GM12878 (cell line): ENCODE results near the gene MALT1. TPM values are rescaled to one million over a fixed set of nuclear protein-coding genes. Genes with fewer than 3 reads are reported as not detected.

Source experiments
- ATAC-seq: fragments of 200-7000 bp; cut with Tn5 transposase; 3 replicates; pipeline ENCODE4 v1.9.1; 2020; ENCODE audit warnings: mild to moderate bottlenecking, moderate library complexity
- BruUV-seq: library from RNA; stranded (reverse); fragments of 400-500 nt; replicated peaks from 2 replicates; lab custom pipeline; 2021; lab: Mats Ljungman, UMichigan
- CTCF ChIA-PET: fragments of 300-600 bp; sonication (Branson Sonifier 250); formaldehyde crosslinking; extraction: SDS; loops from one replicate; lab custom pipeline; 2021; ENCODE audit warnings: inconsistent platforms; lab: Yijun Ruan, JAX
- POLR2A ChIA-PET: fragments of 350-600 bp; formaldehyde crosslinking; extraction: SDS; loops from one replicate; lab custom pipeline; 2021; ENCODE audit warnings: inconsistent platforms; lab: Charles Lee
- RAD21 ChIA-PET: fragments of 300-600 bp; sonication (Branson Sonifier 250); formaldehyde crosslinking; loops from one replicate; lab custom pipeline; 2023; ENCODE audit warnings: antibody characterized with exemption; ENCODE audit not compliant: unreplicated experiment; lab: Charles Lee
- SMC1A ChIA-PET: fragments of 300-600 bp; sonication (Branson Sonifier 250); formaldehyde crosslinking; loops from one replicate; lab custom pipeline; 2023; ENCODE audit not compliant: unreplicated experiment, uncharacterized antibody; lab: Charles Lee
- DNase-seq: peaks from one replicate; pipeline ENCODE4 v3.0.0-alpha.2; 2011; ENCODE audit warnings: low read depth, low spot score
- FAIRE-seq: peaks from 3 replicates; lab custom pipeline; 2011; peaks lifted over from hg19 to GRCh38; lab: Jason Lieb, UNC
- H2AFZ ChIP-seq: 2 replicates; pipeline ENCODE4 v1.6.0; 2011; ENCODE audit warnings: low read depth, low read length, control low read depth; ENCODE audit not compliant: control insufficient read depth
- H3K27ac ChIP-seq: 2 replicates; pipeline ENCODE4 v1.5.1; 2011; ENCODE audit warnings: control low read depth; ENCODE audit not compliant: control insufficient read depth, insufficient read depth
- H3K27me3 ChIP-seq, 2 experiments: replicated peaks in 1 of 2; 2 replicates each; pipeline versions ENCODE4 v1.6.0 to v1.6.1; 2011; ENCODE audit warnings: low read length in 1 of 2; ENCODE audit not compliant: control insufficient read depth in 2 of 2, insufficient read depth in 2 of 2
- H3K36me3 ChIP-seq, 2 experiments: 2 replicates each; pipeline ENCODE4 v1.5.1; 2011; ENCODE audit warnings: low read length in 1 of 2; ENCODE audit not compliant: control insufficient read depth in 2 of 2, insufficient read depth in 2 of 2
- H3K4me1 ChIP-seq: 2 replicates; pipeline ENCODE4 v1.6.1; 2011; ENCODE audit warnings: mild to moderate bottlenecking, low read length, moderate library complexity, mixed read lengths; ENCODE audit not compliant: control insufficient read depth, insufficient read depth
- H3K4me2 ChIP-seq: 2 replicates; pipeline ENCODE4 v1.6.0; 2011; ENCODE audit warnings: control low read depth; ENCODE audit not compliant: control insufficient read depth, insufficient read depth
- H3K4me3 ChIP-seq: fragments of 200-600 bp; sonication (generic); 2 replicates; pipeline ENCODE4 v1.5.1; 2016
- H3K79me2 ChIP-seq: 2 replicates; pipeline ENCODE4 v1.6.0; 2011; ENCODE audit warnings: low read length; ENCODE audit not compliant: control insufficient read depth, insufficient read depth
- H3K9ac ChIP-seq: 2 replicates; pipeline ENCODE4 v1.8.0; 2011; ENCODE audit warnings: low read length, control low read depth, mixed read lengths; ENCODE audit not compliant: control insufficient read depth, insufficient read depth
- H3K9me3 ChIP-seq: replicated peaks from 3 replicates; pipeline ENCODE4 v1.5.1; 2011; ENCODE audit warnings: mild to moderate bottlenecking, low read length; ENCODE audit not compliant: control insufficient read depth, insufficient read depth
- H4K20me1 ChIP-seq: 2 replicates; pipeline ENCODE4 v1.6.0; 2011; ENCODE audit not compliant: control insufficient read depth, insufficient read depth
- MEF2B ChIP-seq: fragments of 450-650 bp; IDR thresholded peaks from 2 replicates; pipeline ENCODE4 v1.6.1; 2018; ENCODE audit warnings: mild to moderate bottlenecking, moderate library complexity; ENCODE audit not compliant: partially characterized antibody, poor library complexity, severe bottlenecking
- NR2C2 ChIP-seq: IDR thresholded peaks from 2 replicates; pipeline ENCODE4 v1.6.1; 2011; ENCODE audit warnings: borderline replicate concordance, low read depth; ENCODE audit not compliant: control insufficient read depth, insufficient read length
- PKNOX1 ChIP-seq: fragments of 450-650 bp; IDR thresholded peaks from 2 replicates; pipeline ENCODE4 v1.6.1; 2016; ENCODE audit warnings: mild to moderate bottlenecking
- SREBF2 ChIP-seq: IDR thresholded peaks from 2 replicates; pipeline ENCODE4 v1.6.1; 2012; ENCODE audit warnings: mild to moderate bottlenecking, low read length
- ZBTB40 ChIP-seq: fragments of 450-650 bp; IDR thresholded peaks from 2 replicates; pipeline ENCODE4 v1.6.1; 2016; ENCODE audit warnings: mild to moderate bottlenecking, moderate library complexity, borderline replicate concordance
- WGBS: methylation state at CpG from one replicate; pipeline ENCODE4 v1.1.6; 2016; ENCODE audit warnings: low lambda C conversion rate; ENCODE audit not compliant: insufficient replicate concordance, insufficient coverage; ENCODE audit errors: missing lambda C conversion rate; 5-methylcytosine and 5-hydroxymethylcytosine counted together
- in situ Hi-C: fragments of 300-500 bp; cut with MboI; formaldehyde crosslinking; loops from 9 replicates; pipeline ENCODE4 v1.14.3; 2018; ENCODE audit warnings: mixed read lengths
- intact Hi-C: fragments of 100-400 bp; cut with micrococcal nuclease; formaldehyde crosslinking; loops from one replicate; pipeline ENCODE4 v1.14.2; 2022; ENCODE audit not compliant: unreplicated experiment
- polyA plus RNA-seq, 11 experiments: library from polyadenylated mRNA; depleted of rRNA in 4 of 11; unstranded in 6 of 11; stranded (reverse) in 5 of 11; fragments of >200 nt; fragmentation: Nextera tagmentation in 4 of 11; fragmentation: Illumina TruSeq in 1 of 11; extraction: Ambion mirVana in 4 of 11; extraction: Trizol in 1 of 11; gene quantifications; 1 replicate in 1 of 11; 2 replicates in 10 of 11; pipeline versions ENCODE4 v1.2.1 to v1.2.3, GENCODE V29; 2011 to 2016; ENCODE audit warnings: inconsistent platforms in 2 of 11, missing spikeins in 2 of 11, low read depth in 1 of 11
- total RNA-seq, 4 experiments: library from RNA; depleted of rRNA in 3 of 4; stranded (reverse); fragments of >200 nt in 3 of 4; fragmentation: Illumina TruSeq in 1 of 4; extraction: Trizol in 1 of 4; gene quantifications; 2 replicates each; pipeline versions ENCODE4 v1.2.1 to v1.2.3, GENCODE V29; 2013 to 2021

Gene MALT1
- total and polyA plus RNA-seq, 10 of the 15 experiments (the other 5 are each of a cell fraction or from before 2014, with no cell fraction given): 17.6 to 126 (median 45.4) TPM

- H3K27me3 ChIP-seq: no peaks in the 10 kb centered on the region
- TF ChIP-seq SREBF2: no peak
- no peak for TF ChIP-seq NR2C2
- no peak for TF ChIP-seq MEF2B
- TF ChIP-seq ZBTB40: peak; percentile 85
- TF ChIP-seq PKNOX1: no peak
- no peaks in the 10 kb centered on the region for H3K4me1 ChIP-seq
- DNase-seq (no peak), FAIRE-seq (no peak), ATAC-seq (no peak)
- no peaks in the 10 kb centered on the region for H3K79me2 ChIP-seq
- no TSS peak for BruUV-seq
- intact Hi-C loops (no loop called here), in situ Hi-C loops (no loop called here)
- RAD21 ChIA-PET: no interaction called here
- POLR2A ChIA-PET: interaction anchor here (0.9 kb wide), 1 partner anchor 15 kb away, joined by 3 read pairs; no protein-coding TSS in a partner anchor
- 97% methylated on average over 3 of the region's 3 CpGs for WGBS
- H3K4me3 ChIP-seq: no peak overlapping the region
- SMC1A ChIA-PET: interaction anchor here (0.6 to 2.0 kb wide), 7 partner anchors 14 to 291 kb away, joined by 3 to 8 read pairs (median 4); no protein-coding TSS in a partner anchor
- CTCF ChIA-PET: interaction anchor here (0.6 to 2.5 kb wide), 2 partner anchors 194 to 373 kb away, joined by 3 to 9 read pairs; no protein-coding TSS in a partner anchor
- H3K4me2 ChIP-seq: no peak overlapping the region
- no peak overlapping the region for H3K27ac ChIP-seq
- H3K36me3 ChIP-seq: peaks cover 11 to 36% of the 10 kb centered on the region in 2 experiments
- H3K9ac ChIP-seq: no peak overlapping the region
- H3K9me3 ChIP-seq: no peaks in the 10 kb centered on the region
- no peak overlapping the region for H2AFZ ChIP-seq
- H4K20me1 ChIP-seq: no peaks in the 10 kb centered on the region
These were observed 52.7 kb downstream of the MALT1 start for GRCh38 chr18:58723810-58724602.
